Amniotic epithelial cell (primary cell): ENCODE results near the gene NEDD1.

Experiments
- DNase-seq: peaks from one replicate; pipeline ENCODE4 v3.0.0-alpha.2; 2010; ENCODE audit warnings: low read depth

NEDD1 gene, protein sequence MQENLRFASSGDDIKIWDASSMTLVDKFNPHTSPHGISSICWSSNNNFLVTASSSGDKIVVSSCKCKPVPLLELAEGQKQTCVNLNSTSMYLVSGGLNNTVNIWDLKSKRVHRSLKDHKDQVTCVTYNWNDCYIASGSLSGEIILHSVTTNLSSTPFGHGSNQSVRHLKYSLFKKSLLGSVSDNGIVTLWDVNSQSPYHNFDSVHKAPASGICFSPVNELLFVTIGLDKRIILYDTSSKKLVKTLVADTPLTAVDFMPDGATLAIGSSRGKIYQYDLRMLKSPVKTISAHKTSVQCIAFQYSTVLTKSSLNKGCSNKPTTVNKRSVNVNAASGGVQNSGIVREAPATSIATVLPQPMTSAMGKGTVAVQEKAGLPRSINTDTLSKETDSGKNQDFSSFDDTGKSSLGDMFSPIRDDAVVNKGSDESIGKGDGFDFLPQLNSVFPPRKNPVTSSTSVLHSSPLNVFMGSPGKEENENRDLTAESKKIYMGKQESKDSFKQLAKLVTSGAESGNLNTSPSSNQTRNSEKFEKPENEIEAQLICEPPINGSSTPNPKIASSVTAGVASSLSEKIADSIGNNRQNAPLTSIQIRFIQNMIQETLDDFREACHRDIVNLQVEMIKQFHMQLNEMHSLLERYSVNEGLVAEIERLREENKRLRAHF

DNA sequence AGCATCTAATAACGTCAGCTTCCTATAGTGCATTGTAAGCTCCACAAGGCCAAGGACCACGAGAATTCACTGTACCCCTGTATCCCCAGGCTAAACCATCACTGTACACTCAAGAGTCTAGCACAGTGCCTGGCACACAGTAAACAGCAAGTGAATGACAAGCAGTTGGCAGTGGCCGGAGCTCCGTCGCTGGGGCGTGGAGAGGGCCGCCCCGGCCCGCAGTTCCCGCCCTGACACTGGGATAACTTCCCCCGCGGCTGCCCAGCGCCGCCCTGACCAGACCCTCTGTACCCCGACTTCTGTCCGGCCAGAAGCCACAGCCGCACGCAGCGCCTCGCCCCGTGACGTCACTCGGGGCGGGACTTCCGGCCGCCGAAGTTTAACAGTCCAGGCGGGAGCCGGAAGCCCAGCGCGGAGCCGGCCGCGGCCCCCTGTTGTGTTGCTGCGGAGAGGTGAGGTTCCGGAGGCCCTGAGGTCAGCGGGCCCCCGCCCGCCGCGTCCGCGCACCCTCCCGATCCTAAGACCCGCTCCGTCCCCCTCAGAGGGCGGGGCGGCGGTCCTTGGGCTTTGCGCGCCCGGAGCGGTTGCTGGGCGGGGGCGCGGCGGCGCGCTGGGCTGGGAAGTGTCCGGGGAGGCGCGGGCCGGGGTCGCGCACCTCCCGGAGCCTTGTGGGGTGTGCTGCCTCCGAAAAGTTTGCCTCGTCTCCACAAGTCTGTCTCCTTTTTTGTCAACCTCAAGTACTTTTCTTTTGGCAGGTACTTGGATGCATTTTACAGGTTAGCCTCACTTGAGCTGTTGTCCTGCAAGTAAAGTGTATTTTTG, at the start of gene NEDD1:
Gene NEDD1, plus strand, starts transcription at position 409 of the 822 bp plus-strand sequence. CDS start 2,503 bp downstream, outside the sequence.
- DNase-seq = peak; percentile 57

- no peak for DNase-seq
These were observed 48.9 kb upstream of the NEDD1 start for GRCh38 chr12:96858162-96858561.

DNA sequence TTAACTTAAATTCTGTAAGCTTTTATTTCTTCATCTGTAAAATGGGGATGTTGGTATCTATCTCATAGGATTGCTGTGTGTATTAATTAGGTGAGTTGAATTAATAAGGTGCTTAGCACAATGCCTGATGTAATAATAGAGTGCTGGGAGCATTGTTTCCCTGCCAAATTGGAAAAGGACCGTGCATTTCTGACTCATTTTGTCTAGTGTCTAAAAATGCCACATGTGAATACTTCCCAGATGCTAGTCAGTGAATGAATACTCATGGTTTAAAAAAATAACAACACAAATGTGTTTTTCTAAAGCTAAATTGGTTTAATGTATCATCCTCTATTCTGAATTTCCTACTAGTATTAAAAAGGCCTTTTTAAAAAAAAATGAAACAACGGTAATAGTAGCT, 45.4 kb upstream of the NEDD1 start:
- no peak for DNase-seq

DNA sequence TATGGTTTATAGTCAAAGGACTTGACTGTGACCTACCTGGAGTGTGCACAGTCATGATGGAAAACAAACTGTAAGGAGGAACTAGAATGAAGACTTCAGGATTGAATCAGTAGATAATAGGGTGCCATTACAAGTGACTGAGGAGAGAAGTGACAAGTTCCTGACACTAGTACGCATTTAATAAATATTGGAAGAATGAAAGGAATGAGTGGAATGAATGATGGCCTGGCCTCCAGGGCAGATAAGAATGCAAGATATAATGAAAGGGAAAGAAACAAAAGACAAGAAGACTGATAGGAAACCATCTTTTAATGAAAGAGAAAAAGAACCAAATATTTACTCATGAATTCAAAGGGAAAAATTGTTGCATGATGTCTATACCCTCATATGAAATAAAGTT, 44.7 kb upstream of the NEDD1 start:
- no peak for DNase-seq

- DNase-seq = no peak
These were observed 42.7 kb upstream of the NEDD1 start for GRCh38 chr12:96864335-96864734.

DNA sequence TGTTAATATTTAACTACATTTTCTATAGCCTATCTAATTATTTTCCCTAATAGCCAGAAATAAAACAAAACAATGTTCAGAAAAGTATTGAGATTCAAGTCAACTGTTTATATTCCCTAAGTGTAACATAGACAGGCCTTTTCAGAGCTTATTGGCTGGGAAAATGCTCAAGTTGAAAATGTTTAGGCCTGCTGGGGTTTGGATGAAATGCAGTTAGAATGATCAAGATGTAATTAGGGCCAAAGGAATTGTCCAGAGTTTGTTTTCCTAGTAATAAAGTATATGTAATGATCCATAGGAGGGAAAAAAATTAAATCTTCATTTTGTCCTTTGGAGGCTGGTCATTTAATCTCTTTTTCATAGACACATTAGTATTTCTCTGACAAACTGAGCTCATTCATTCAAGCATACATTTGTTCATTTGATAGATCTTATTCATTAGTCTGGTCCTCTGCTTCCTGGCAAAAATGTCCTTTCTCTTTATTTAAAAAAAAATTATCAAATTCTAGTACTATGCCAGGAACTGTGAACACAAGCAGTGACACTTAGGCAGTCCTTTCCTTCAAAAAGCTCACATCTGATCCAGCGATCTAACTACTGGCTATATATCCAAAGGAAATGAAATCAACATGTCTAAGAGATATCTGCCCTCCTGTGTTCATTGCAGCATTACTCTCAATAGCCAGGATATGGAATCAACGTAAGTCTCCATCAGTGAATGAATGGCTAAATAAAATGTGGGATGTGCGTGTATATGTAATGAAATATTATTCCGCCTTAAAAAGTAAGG, 40.1 kb upstream of the NEDD1 start:
- no peak for DNase-seq

GRCh38 chr12:96870946-96871345, 36.1 kb upstream of the NEDD1 start:
- DNase-seq = no peak

DNA sequence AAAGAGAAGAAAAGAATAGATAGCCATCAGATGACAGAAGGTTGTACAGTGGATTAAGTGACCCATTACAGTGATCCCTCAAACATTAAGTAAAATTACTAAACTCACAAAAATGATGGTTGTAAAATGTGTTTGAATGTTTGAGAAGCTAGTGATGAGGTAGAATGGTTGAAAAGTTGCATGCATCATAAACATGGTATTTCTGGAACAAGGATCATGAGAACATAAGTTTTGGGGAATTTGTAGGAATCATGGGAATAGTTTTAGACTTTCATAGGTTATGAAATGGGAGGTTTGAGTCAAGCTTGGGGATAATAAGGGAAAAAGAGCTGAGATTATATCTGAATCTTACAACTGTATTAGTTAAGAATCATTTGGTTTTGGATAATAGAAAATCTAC, 34.1 kb upstream of the NEDD1 start:
- no peak for DNase-seq

- no peak for DNase-seq
These were observed 32.8 kb upstream of the NEDD1 start for GRCh38 chr12:96874211-96874610.

- peak; percentile 17 for DNase-seq
These were observed 30.1 kb upstream of the NEDD1 start for GRCh38 chr12:96876966-96877365.

GRCh38 chr12:96878704-96879103, 28.4 kb upstream of the NEDD1 start:
- DNase-seq = peak; percentile 77

DNA sequence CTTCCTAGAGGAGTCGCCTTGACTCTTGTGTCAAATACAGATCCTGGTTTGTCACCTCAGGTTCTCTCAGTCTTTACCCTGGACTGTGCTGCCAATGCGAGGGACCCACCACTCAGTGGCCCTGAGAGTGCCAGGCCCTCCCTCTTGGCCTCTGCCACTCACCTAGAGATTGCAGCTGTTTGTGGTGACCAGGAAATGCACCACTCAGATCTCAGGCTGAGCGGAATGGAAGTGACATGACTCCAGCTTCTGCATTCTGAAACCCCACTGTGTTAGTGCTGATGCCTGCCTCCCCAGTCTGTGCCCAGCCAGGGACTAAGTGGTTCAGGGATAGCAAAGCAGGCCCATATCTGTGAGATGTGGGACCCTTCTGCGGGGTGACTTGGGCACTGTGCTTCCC, 27.8 kb upstream of the NEDD1 start:
- DNase-seq = no peak

DNA sequence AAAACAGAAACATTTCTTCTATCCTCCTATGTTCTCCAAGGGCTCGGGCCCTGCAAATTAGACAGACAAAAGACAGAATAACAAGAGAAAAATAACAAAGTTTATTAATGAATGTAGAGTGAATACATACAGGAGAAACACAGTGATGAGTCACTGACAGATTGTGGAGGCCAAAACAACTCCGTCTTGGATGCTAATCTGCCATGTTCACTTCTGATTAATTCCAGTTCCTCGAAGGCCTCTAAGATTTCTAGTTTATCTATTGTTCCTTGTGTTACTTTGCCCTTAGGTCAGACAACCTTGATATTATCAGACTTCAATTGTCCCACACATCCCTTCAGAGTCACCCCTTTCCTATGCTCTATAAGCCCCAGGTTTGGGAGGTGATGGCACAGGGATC, 26.8 kb upstream of the NEDD1 start:
- peak; percentile 57 for DNase-seq

- no peak for DNase-seq
These were observed 25.4 kb upstream of the NEDD1 start for GRCh38 chr12:96881608-96882007.

DNA sequence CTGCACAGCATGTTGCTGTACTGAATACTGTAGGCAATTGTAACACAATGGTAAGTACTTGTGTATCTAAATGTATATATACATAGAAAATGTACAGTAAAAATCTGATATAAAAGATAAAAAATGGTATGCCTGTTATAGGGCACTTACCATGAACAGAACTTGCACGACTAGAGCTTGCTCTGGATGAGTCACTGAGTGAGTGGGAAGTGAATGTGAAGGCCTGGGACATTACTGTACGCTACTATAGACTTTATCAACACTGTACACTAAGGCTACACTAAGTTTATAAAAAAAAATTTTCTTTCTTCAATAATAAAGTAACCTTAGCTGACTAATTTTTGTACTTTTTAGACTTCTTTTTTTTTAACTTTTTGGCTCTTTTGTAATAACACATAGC, 24.2 kb upstream of the NEDD1 start:
- peak; percentile 68 for DNase-seq

DNA sequence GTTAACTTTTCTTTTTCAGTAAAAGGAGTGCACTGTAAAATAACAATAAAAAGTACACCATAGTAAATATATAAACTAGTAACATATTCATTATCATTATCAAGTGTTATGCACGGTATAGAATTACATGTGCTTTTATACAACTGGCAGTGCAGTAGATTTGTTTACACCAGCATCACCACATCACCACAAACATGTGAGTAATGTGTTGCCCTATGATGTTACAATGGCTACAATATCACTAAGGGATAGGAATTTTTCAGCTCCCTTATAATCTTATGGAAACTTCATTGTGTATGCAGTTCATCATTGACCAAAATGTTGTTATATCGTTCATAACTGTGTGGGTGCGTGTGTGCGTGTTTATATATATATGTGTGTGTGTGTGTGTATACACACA, 23.5 kb upstream of the NEDD1 start:
- peak; percentile 43 for DNase-seq

GRCh38 chr12:96886998-96887677, 19.9 kb upstream of the NEDD1 start:
- DNase-seq = peak; percentile 75

- peak; percentile 63 for DNase-seq
These were observed 17.7 kb upstream of the NEDD1 start for GRCh38 chr12:96889273-96889933.

- DNase-seq = no peak
These were observed 16.7 kb upstream of the NEDD1 start for GRCh38 chr12:96890331-96890730.

- DNase-seq = no peak
These were observed 15.0 kb upstream of the NEDD1 start for GRCh38 chr12:96892104-96892503.

DNA sequence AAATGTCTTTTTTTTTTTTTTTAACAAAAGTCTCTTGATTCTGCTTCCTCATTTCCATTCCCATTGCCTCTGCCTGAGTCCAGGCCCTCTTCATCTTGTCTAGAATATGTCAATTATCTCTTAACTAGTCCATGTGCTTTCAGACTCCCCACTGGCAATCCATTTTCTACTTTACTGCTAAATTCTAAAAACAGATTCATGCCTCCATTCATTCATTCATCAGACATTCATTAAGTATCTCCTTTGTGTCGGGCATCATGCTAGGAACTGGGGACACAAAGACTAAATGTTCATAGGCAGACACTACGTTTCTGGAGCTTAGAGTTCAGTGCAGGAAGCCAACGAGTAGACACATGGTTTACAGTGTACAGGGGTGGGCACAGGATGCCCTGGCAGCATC, 9.6 kb upstream of the NEDD1 start:
- DNase-seq = no peak
